ENCODE results near the gene SLC25A33.
"Not testable (repeated sequence)": the region's sequence is repeated elsewhere in the genome, so short reads cannot be mapped to it uniquely, and the experiment has no call there.

The SLC25A33 gene

DNA sequence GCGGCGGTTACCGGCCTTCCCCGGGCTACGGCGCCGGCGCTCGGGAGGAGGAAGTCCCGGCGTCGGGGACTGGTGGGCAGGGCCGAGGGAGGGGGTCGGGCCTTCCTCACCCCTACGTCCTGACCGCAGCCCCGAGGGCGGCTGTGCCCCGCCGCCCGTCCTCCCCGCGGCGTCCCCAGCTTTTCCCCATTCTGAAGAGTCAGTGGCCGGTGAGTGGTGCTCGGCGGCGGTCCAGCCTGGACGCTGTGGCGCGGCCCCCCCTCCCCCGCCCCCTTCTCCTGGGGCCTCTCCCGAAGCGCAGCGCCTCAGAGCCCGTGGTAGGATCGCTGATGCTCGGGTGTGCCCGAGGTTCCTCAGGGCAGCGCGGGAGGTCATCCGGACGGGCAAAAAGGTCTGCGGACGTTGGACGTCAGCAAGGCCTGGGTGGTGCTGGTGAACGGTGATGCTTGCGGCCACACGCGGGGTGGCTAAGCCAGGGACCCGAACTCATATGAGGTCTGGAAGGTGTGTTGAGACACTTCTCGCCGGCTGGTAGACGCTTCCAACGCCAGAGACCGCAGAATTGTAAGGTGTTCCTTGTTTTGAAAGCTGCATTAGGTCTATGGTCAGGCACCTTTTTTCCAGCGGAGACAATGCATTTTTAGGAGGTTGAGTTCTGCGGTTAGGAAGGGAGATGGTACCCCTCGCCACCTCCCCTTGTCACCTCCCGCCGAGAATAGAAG lies 725 bp downstream of the SLC25A33 start:
- DNase-seq, result peak; percentile 72

GRCh38 chr1:9542430-9542829 lies 3.2 kb downstream of the SLC25A33 start:
- no peak for DNase-seq

- no peak for DNase-seq
Measured at GRCh38 chr1:9544926-9545325, 5.7 kb downstream of the SLC25A33 start.

DNA sequence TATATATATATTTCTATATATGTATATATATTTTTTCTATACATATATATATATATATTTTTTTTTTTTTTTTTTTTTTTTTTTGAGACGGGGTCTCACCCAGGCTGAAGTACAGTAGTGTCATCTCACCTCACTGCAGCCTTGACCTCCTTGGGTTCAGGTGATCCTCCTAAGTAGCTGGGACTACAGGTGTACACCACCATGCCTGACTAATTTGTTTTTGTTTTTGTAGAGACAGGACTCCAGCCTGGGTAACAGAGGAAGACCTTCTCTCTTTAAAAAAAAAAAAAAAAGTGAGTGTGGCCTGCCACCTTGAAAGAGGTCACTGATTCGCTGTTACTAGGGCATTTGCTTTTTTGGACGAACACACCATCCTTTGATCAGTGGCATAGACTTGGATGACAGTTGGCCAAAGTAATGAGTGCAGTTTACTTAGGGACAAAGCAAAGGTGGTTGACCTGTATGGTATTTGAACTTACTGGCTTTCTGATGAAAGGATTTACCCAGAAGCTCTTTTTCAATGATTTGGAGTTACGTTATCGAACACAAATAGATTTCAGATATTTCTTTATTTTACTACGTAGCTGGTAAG lies 10.8 kb downstream of the SLC25A33 start:
- no peak for DNase-seq

DNA sequence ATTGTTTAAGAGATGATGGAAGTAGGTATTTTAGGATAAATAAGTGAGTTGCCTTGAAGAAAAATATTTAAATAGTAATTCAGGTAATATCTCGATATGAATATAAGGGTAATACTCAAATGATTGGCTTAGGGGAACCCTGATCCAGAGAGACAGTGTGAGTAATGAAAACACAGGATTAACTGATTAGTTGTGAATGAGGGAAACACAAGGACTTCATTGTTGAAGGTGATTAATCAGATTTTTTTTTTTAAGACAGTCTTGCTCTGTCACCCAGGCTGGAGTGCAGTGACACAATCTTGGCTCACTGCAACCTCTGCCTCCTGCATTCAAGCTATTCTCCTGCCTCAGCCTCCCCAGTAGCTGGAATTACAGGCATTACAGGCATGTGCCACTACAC lies 12.7 kb downstream of the SLC25A33 start:
- DNase-seq, result no peak

GRCh38 chr1:9553736-9554144 lies 14.5 kb downstream of the SLC25A33 start:
- DNase-seq, result no peak

- no peak for DNase-seq
Measured at GRCh38 chr1:9555942-9556341, 16.7 kb downstream of the SLC25A33 start.

GRCh38 chr1:9557624-9558023 lies 18.4 kb downstream of the SLC25A33 start:
- no peak for DNase-seq

- no peak for DNase-seq
Measured at GRCh38 chr1:9558271-9558945, 19.1 kb downstream of the SLC25A33 start.

- no peak for DNase-seq
Measured at GRCh38 chr1:9558946-9559545, 19.8 kb downstream of the SLC25A33 start.

- DNase-seq, result no peak
Measured at GRCh38 chr1:9559673-9560072, 20.4 kb downstream of the SLC25A33 start.

GRCh38 chr1:9560090-9560489 lies 20.8 kb downstream of the SLC25A33 start:
- DNase-seq, result not testable (repeated sequence)

GRCh38 chr1:9561429-9561828 lies 22.2 kb downstream of the SLC25A33 start:
- no peak for DNase-seq

DNA sequence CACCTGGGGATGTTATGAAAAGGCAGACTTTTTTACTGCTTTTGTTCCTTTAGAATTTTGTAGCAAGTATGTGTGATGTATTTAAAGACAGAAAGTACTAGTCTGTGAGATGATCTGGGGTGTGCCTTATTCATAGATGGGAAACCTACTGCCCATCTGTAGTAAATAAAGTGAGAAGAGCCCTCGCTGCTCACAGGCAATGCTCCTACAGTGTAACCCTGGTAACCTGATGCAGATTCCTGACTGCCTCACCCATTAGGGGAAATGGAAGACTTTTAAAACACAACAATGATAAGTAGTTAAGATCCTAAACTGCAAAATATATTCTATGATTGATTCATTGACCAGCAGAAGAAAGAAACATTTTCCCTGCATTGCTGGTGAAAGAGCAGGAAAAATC lies 30.0 kb downstream of the SLC25A33 start:
- no peak for DNase-seq

DNA sequence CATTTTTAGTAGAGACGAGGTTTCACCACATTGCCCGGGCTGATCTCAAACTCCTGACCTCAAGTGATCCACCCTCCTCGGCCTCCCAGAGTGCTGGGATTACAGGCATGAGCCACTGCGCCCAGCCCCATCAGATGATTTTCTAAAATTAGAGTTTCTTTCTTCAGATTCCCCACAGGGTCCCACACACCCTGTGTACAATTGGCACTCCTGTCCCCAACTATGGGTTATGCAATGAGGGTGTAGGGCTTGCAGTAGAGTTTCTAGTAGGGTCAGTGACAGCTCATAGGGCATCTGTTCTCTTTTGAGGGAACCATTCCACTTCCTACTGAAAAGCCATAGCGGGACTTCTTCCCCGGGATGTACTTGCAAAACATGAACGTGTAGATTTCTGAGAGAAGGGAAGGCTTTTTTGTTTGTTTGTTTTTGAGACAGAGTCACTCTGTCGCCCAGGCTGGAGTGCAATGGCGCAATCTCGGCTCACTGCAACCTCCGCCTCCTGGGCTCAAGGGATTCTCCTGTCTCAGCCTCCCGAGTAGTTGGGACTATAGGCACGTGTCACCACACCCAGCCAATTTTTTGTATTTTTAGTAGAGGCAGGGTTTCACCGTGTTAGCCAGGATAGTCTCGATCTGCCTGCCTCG lies 31.7 kb downstream of the SLC25A33 start:
- DNase-seq, result not testable (repeated sequence)

- DNase-seq, result no peak
Measured at GRCh38 chr1:9573723-9574122, 34.5 kb downstream of the SLC25A33 start.

GRCh38 chr1:9575486-9575885 lies 36.2 kb downstream of the SLC25A33 start:
- DNase-seq, result no peak

- no peak for DNase-seq
Measured at GRCh38 chr1:9576903-9577302, 37.6 kb downstream of the SLC25A33 start.

DNA sequence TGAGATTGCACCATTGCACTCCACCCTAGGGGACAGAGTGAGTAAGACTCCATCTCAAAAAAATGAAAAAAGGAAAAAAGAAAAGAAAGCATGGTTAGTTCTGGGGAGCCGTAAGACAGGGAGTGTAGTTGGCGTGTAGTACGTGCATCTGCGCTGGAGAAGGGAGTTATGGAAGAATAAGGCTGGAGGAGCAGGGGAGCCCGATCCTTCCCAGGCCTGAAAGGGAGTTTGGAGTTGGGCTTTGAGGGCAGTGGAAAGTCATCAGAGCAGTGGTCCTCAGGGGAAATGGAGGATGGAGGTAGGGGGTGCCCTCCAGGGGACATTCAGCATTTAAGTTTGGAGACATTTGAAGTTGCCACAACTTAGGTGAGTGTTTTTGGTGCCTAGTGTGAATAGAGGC lies 38.2 kb downstream of the SLC25A33 start:
- DNase-seq, result no peak

- DNase-seq, result no peak
Measured at GRCh38 chr1:9580942-9581341, 41.7 kb downstream of the SLC25A33 start.

DNA sequence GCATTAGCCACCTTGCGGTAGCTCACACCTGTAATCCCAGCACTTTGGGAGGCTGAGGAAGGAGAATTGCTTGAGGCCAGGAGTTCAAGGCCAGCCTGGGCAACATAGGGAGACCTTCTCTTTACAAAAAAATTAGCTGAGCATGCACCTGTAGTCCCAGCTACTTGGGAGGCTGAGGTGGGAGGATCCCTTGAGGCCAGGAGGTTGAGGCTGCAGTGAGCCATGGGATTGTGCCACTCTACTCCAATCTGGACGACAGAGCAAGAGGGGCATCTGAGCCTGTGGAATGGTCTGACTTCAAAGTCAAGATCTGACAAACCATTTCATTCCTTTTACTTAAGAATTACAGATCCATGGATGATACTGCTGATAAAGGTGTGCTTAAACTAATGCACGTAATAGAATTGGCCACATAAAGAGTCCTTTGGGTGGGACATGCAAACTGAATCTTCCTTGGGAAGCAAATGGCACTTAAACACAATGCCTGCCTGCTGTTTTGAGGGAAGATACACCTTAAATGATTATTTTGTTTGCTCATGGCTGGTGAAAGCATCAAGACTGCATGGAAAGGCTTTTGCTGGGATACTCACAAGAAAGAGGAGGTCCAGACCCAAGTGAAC lies 47.0 kb downstream of the SLC25A33 start:
- no peak for DNase-seq

- DNase-seq, result peak; percentile 98
Measured at GRCh38 chr1:9588551-9589143, 49.4 kb downstream of the SLC25A33 start, which contains the start of gene TMEM201. TMEM201 (plus strand) TSS chr1:9588911; CDS start chr1:9588931, 20 bp downstream.

Data from activated CD8-positive, alpha-beta memory T cell treated with anti-CD3 and anti-CD28 coated beads, Interleukin-2, amount 50 U/mL, for 48 hours (primary cell).